Suprapubic skin (tissue), 4 donors: Measurements from ENCODE around the gene C1orf174.

Experiments used
- CTCF ChIP-seq, 2 donors: fragments of 200-600 bp in 1 of 2; fragments of 450-650 bp in 1 of 2; sonication (generic) in 1 of 2; IDR thresholded peaks; one replicate each; pipeline ENCODE4 v1.5.1; 2016 to 2019; ENCODE audit warnings: antibody characterized with exemption in 2 of 2, mild to moderate bottlenecking in 1 of 2, moderate library complexity in 1 of 2
- EP300 ChIP-seq: sonication (generic); formaldehyde crosslinking; IDR thresholded peaks from one replicate; pipeline ENCODE4 v1.6.1; 2017; ENCODE audit warnings: antibody characterized with exemption
- POLR2A ChIP-seq, 2 donors: fragments of 450-650 bp; IDR thresholded peaks; one replicate each; pipeline ENCODE4 v1.6.1; 2017; ENCODE audit warnings: antibody characterized with exemption in 2 of 2, mild to moderate bottlenecking in 2 of 2, moderate library complexity in 2 of 2
- POLR2AphosphoS5 ChIP-seq, 3 donors: sonication (generic); formaldehyde crosslinking; IDR thresholded peaks; one replicate each; pipeline ENCODE4 v1.6.1; 2017; ENCODE audit warnings: antibody characterized with exemption in 3 of 3

- TF ChIP-seq CTCF (IDR thresholded peaks at IDR 0.05), result no peak
- TF ChIP-seq POLR2A (IDR thresholded peaks at IDR 0.05), result no peak
- no peak for TF ChIP-seq POLR2AphosphoS5 (IDR thresholded peaks at IDR 0.05)
- no peak for TF ChIP-seq EP300
Observed at GRCh38 chr1:3922851-3923250, 22.8 kb upstream of the C1orf174 start.
